Neutrophil (primary cell): ENCODE results near the gene HTR2B.

Experiments
- H3K27ac ChIP-seq: fragments of 200-600 bp; sonication (generic); 2 replicates; pipeline ENCODE4 v1.5.1; 2016; ENCODE audit warnings: mild to moderate bottlenecking, moderate library complexity
- H3K27me3 ChIP-seq: fragments of 200-600 bp; sonication (generic); 2 replicates; pipeline ENCODE4 v1.6.0; 2016; ENCODE audit warnings: mild to moderate bottlenecking
- H3K36me3 ChIP-seq: fragments of 200-600 bp; sonication (generic); 2 replicates; pipeline ENCODE4 v1.5.1; 2017
- H3K4me1 ChIP-seq, 2 experiments: fragments of 200-600 bp in 1 of 2; sonication (generic) in 1 of 2; 1 replicate in 1 of 2; 2 replicates in 1 of 2; pipeline versions ENCODE4 v1.5.1 to v1.6.1; 2013 to 2016; ENCODE audit warnings: low read depth in 1 of 2, low read length in 1 of 2, mild to moderate bottlenecking in 1 of 2, moderate library complexity in 1 of 2; ENCODE audit not compliant: control insufficient read depth in 1 of 2, insufficient read depth in 1 of 2
- H3K4me3 ChIP-seq, 2 experiments: fragments of 200-600 bp in 1 of 2; sonication (generic) in 1 of 2; 1 replicate in 1 of 2; 2 replicates in 1 of 2; pipeline ENCODE4 v1.5.1; 2013 to 2016; ENCODE audit warnings: low read depth in 1 of 2, low read length in 1 of 2, mild to moderate bottlenecking in 1 of 2, moderate library complexity in 1 of 2
- H3K9me3 ChIP-seq: fragments of 200-600 bp; sonication (generic); 2 replicates; pipeline ENCODE4 v1.5.1; 2016
- TF ChIP-seq, protein P1 (sequence below): fragments of 200-600 bp; sonication (generic); IDR thresholded peaks from 2 replicates; pipeline ENCODE4 v1.5.1; 2016; ENCODE audit warnings: antibody characterized with exemption

The HTR2B gene

DNA sequence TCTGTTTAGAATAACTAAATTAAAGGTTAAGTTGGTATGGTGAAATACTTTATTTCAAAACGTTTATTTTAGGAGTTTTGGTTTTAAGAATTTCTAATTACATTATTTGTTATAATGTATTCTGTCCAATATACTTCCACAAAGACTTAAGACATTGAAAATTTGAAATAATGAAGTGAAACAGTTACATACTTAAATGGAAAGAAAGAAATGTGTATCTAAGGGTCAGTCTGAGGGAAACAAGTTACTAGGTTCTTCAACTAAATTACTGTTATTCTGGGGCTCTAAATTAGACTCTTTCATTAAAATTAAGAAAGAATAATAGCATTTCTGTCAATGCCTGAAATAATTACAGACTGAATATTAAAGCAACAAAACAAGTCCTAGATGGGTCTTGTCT, 7.7 kb downstream of the HTR2B start:
- H3K9me3 ChIP-seq = no peaks in the 10 kb centered on the region
- peaks cover 8% of the 10 kb centered on the region for H3K36me3 ChIP-seq
- no peak overlapping the region for H3K27ac ChIP-seq
- H3K27me3 ChIP-seq = no peaks in the 10 kb centered on the region
- H3K4me1 ChIP-seq = no peaks in the 10 kb centered on the region
- no peak overlapping the region for H3K4me3 ChIP-seq
- TF ChIP-seq, protein P1, sequence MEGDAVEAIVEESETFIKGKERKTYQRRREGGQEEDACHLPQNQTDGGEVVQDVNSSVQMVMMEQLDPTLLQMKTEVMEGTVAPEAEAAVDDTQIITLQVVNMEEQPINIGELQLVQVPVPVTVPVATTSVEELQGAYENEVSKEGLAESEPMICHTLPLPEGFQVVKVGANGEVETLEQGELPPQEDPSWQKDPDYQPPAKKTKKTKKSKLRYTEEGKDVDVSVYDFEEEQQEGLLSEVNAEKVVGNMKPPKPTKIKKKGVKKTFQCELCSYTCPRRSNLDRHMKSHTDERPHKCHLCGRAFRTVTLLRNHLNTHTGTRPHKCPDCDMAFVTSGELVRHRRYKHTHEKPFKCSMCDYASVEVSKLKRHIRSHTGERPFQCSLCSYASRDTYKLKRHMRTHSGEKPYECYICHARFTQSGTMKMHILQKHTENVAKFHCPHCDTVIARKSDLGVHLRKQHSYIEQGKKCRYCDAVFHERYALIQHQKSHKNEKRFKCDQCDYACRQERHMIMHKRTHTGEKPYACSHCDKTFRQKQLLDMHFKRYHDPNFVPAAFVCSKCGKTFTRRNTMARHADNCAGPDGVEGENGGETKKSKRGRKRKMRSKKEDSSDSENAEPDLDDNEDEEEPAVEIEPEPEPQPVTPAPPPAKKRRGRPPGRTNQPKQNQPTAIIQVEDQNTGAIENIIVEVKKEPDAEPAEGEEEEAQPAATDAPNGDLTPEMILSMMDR = no peak

DNA sequence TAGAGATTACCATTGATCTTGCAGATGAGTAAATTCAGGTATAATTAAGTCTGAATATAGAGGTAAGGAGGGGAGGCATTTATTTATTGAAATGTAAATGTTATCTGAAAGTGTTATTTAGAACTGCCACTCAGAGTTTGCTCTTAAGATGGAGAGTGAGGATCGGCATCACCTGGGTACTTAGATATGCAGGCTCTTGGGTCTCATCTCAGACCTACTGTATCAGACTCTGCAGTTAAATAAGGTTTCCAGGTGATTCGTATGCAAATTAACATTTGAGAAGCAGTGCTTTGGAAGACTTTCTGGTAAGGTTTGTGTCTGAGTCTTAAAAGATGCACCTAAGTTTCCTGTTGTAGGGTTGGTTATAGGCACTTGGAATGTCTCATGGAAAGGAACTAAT, 9.2 kb downstream of the HTR2B start:
- Histone ChIP-seq H3K4me3 (no peak overlapping the region), H3K27me3 (no peaks in the 10 kb centered on the region), H3K27ac (no peak overlapping the region), H3K9me3 (no peaks in the 10 kb centered on the region), H3K4me1 (no peaks in the 10 kb centered on the region), H3K36me3 (peaks cover 10% of the 10 kb centered on the region)
- TF ChIP-seq, protein P1 = no peak

DNA sequence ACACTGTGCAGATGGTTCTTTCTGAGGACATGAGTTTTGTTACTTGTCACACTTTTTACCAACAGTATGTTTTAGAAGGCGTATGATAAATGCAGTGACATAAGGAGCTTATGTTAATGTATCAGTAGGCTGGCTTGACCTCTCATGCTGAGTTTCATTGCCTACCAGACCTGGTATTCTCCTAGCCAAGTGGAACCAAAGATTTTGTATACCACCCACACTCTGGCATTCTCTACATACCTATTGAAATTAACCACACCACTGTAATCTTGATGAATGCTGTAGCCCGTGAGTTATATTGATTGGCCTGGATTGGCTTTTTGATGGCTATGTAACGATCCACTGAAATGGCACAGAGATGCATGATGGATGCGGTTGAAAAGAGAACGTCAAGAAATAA, 11.4 kb downstream of the HTR2B start:
- Histone ChIP-seq H3K27me3 (no peaks in the 10 kb centered on the region), H3K9me3 (no peaks in the 10 kb centered on the region), H3K36me3 (peaks cover 22% of the 10 kb centered on the region), H3K27ac (no peak overlapping the region), H3K4me1 (no peaks in the 10 kb centered on the region), H3K4me3 (no peak overlapping the region)
- TF ChIP-seq, protein P1 = no peak

DNA sequence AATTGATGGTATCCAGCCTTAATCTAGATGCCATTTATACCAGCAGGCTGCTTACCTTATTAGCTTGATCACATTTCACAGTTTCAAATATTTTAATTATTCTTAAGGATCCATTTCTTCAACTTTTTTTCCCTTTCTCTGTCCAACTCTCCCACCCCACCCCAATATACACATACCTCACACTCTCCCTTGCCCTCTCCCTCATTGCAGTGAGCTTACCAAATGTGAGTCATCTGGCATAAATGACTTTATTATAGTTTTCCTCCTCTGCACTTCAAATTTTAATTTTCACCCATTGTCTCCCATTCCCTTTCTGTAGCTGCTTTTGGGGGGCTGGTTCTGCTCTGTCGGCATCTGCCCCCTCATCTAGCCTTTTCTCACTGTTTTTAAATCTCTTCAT, 12.9 kb downstream of the HTR2B start:
- no peak overlapping the region for H3K4me3 ChIP-seq
- TF ChIP-seq, protein P1 = no peak
- H3K4me1 ChIP-seq = no peaks in the 10 kb centered on the region
- peaks cover 25% of the 10 kb centered on the region for H3K36me3 ChIP-seq
- no peaks in the 10 kb centered on the region for H3K27me3 ChIP-seq
- H3K27ac ChIP-seq = no peak overlapping the region
- no peaks in the 10 kb centered on the region for H3K9me3 ChIP-seq

DNA sequence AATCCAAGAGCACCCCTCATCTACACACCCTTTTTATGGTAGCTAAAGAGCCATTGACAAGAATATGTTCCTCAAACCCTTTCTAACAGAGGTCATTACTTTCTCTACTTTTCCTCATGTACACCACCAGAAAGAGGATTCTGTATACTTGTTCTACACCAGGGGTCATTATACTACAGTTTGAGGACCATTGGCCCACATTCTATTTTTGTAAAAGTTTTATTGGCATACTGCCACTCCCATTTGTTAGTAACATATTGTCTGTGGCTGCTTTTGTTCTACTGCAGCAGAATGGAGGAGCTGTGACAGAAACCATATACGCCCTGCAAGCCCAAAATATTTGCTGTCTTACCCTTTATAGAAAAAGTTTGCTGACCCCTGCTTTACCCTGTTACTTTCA, 14.3 kb downstream of the HTR2B start:
- TF ChIP-seq, protein P1 = no peak
- Histone ChIP-seq H3K27ac (no peak overlapping the region), H3K4me3 (no peak overlapping the region), H3K27me3 (no peaks in the 10 kb centered on the region), H3K9me3 (no peaks in the 10 kb centered on the region), H3K4me1 (no peaks in the 10 kb centered on the region), H3K36me3 (peaks cover 25% of the 10 kb centered on the region)

DNA sequence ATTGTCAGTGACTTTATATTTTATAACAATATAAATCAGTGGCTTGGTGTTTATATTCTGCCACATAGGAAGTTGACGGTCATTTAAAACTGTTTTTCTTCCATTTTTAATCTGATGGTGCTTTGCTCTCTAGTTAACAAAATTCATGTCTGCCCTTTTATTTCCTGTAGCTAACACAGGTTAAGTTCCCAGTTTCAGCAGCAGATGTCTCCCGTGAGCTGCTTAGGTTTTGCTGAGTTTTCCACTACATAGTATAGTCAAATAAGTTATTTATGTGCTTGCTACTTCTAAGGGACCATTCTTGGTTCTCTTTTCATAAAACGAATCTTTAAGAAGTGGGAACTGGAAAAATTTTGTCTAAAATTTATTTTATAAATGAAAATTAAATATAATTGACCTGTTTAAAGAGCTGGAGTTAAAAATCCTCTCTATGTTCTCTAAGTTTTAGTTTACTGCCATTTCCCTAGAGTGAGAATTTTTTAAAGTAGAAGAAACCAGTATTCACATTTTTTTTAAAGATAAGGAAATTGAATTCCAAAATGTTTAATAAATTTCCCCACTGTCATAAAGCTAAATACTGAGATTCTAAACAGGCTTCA, 20.6 kb downstream of the HTR2B start:
- no peaks in the 10 kb centered on the region for H3K9me3 ChIP-seq
- H3K27ac ChIP-seq = no peak overlapping the region
- no peaks in the 10 kb centered on the region for H3K27me3 ChIP-seq
- no peak overlapping the region for H3K4me3 ChIP-seq
- no peaks in the 10 kb centered on the region for H3K4me1 ChIP-seq
- TF ChIP-seq, protein P1 = peak; percentile 51
- peaks cover 21% of the 10 kb centered on the region for H3K36me3 ChIP-seq
